Measurements from ENCODE around the gene CEP112. TPM values are rescaled to one million over a fixed set of nuclear protein-coding genes. Genes with fewer than 3 reads are reported as not detected.

Gene CEP112
- total RNA-seq: 2.7 and 3.4 TPM in 2 replicates

GRCh38 chr17:66191593-66192377 lies at the start of gene CEP112:
Gene CEP112, minus strand, starts transcription at chr17:66192133.

GRCh38 chr17:66228887-66229782 lies 37.2 kb upstream of the CEP112 start, which contains the start of gene APOH:
Gene APOH, minus strand, starts transcription at chr17:66229415. Its CDS starts 36 bp downstream, at chr17:66229379.

Other genes with a start within 250 kb of the CEP112 start
- gene APOH, start 37.3 kb upstream of the CEP112 start, total RNA-seq: not detected in 2 replicates
- 20.7 and 27.6 TPM in 2 replicates for gene PRKCA, start 110.5 kb upstream of the CEP112 start, total RNA-seq

Data from mesangial cell (primary cell).